A549 (cell line): ENCODE results near the gene EFNA5. TPM values are rescaled to one million over a fixed set of nuclear protein-coding genes. Genes with fewer than 3 reads are reported as not detected.

Experiments
- ATAC-seq, 2 experiments: fragments of 200-7000 bp in 1 of 2; fragments of >200 bp in 1 of 2; cut with Nextera tagmentation in 1 of 2; cut with Tn5 transposase in 1 of 2; 3 replicates each; pipeline versions ENCODE4 v1.8.0 to v1.9.1; 2018 to 2020; ENCODE audit warnings: mild to moderate bottlenecking in 1 of 2, moderate library complexity in 1 of 2
- CTCF ChIA-PET: fragments of 300-600 bp; sonication (Branson Sonifier 250); formaldehyde crosslinking; extraction: SDS; loops from one replicate; lab custom pipeline; 2021; ENCODE audit warnings: antibody characterized with exemption, inconsistent platforms; lab: Yijun Ruan, JAX
- POLR2A ChIA-PET: fragments of 350-600 bp; formaldehyde crosslinking; extraction: SDS; loops from one replicate; lab custom pipeline; 2021; ENCODE audit warnings: antibody characterized with exemption, inconsistent platforms; lab: Yijun Ruan, JAX
- DNase-seq, 2 experiments: peaks; one replicate each; pipeline versions ENCODE4 v3.0.0 to v3.0.0-alpha.2; 2011 to 2016; ENCODE audit warnings: low read depth in 1 of 2, low spot score in 1 of 2
- FAIRE-seq: peaks from 2 replicates; lab custom pipeline; 2011; peaks lifted over from hg19 to GRCh38; lab: Jason Lieb, UNC
- H3K27ac ChIP-seq, 2 experiments: fragments of >200 bp; sonication (Bioruptor Twin); formaldehyde crosslinking; 3 replicates each; pipeline ENCODE4 v1.5.1; 2016 to 2017
- H3K4me1 ChIP-seq: fragments of >200 bp; sonication (Bioruptor Twin); formaldehyde crosslinking; 3 replicates; pipeline ENCODE4 v1.6.1; 2016
- H3K4me2 ChIP-seq: fragments of >200 bp; sonication (Bioruptor Twin); formaldehyde crosslinking; 3 replicates; pipeline ENCODE4 v1.6.1; 2016
- H3K4me3 ChIP-seq: fragments of >200 bp; sonication (Bioruptor Twin); formaldehyde crosslinking; 3 replicates; pipeline ENCODE4 v1.5.1; 2016
- H3K9me3 ChIP-seq: fragments of >200 bp; sonication (Bioruptor Twin); formaldehyde crosslinking; 3 replicates; pipeline ENCODE4 v1.6.1; 2016
- CBX2 ChIP-seq: fragments of 200-600 bp; sonication (generic); IDR thresholded peaks from 2 replicates; pipeline ENCODE4 v1.6.1; 2016; ENCODE audit warnings: low read depth, mild to moderate bottlenecking, borderline replicate concordance
- CEBPB ChIP-seq, 2 experiments: fragments of >200 bp in 1 of 2; sonication (Bioruptor Twin) in 1 of 2; formaldehyde crosslinking in 1 of 2; IDR thresholded peaks; 2 replicates each; pipeline ENCODE4 v1.6.1; 2012 to 2016
- CHD2 ChIP-seq: fragments of 150-350 bp; IDR thresholded peaks from 2 replicates; pipeline ENCODE4 v1.6.1; 2014; ENCODE audit warnings: low read length; ENCODE audit not compliant: partially characterized antibody
- EHF ChIP-seq: fragments of 250-450 bp; sonication (Bioruptor Pico); IDR thresholded peaks from 2 replicates; pipeline ENCODE4 v1.5.0; 2020; ENCODE audit warnings: mild to moderate bottlenecking
- GATA3 ChIP-seq: IDR thresholded peaks from 2 replicates; pipeline ENCODE4 v1.6.1; 2012; ENCODE audit warnings: borderline replicate concordance
- HDAC2 ChIP-seq: fragments of 200-600 bp; sonication (generic); IDR thresholded peaks from 2 replicates; pipeline ENCODE4 v1.6.1; 2016
- HMGXB4 ChIP-seq: fragments of 250-450 bp; sonication (Bioruptor Pico); IDR thresholded peaks from 2 replicates; pipeline ENCODE4 v1.5.0; 2021; ENCODE audit warnings: mild to moderate bottlenecking, moderate library complexity, borderline replicate concordance
- HOXB13 ChIP-seq: fragments of 250-450 bp; sonication (Bioruptor Pico); IDR thresholded peaks from 2 replicates; pipeline ENCODE4 v1.5.0; 2020; ENCODE audit warnings: low read depth, mild to moderate bottlenecking, moderate library complexity
- KDM1A ChIP-seq: fragments of 200-600 bp; sonication (generic); IDR thresholded peaks from 2 replicates; pipeline ENCODE4 v1.6.1; 2016; ENCODE audit warnings: low read depth, mild to moderate bottlenecking
- KDM5A ChIP-seq: fragments of 200-600 bp; sonication (generic); IDR thresholded peaks from 2 replicates; pipeline ENCODE4 v1.6.1; 2016; ENCODE audit warnings: antibody characterized with exemption, mild to moderate bottlenecking
- MAFK ChIP-seq: fragments of 450-650 bp; IDR thresholded peaks from 2 replicates; pipeline ENCODE4 v1.6.1; 2014; ENCODE audit not compliant: partially characterized antibody
- MAZ ChIP-seq: fragments of 150-350 bp; IDR thresholded peaks from 2 replicates; pipeline ENCODE4 v1.6.1; 2014; ENCODE audit warnings: antibody characterized with exemption, low read depth, low read length, borderline replicate concordance
- MYC ChIP-seq: IDR thresholded peaks from 2 replicates; pipeline ENCODE4 v1.6.1; 2012; ENCODE audit warnings: mild to moderate bottlenecking, inconsistent platforms, low read length, improper control_type of control experiment, borderline replicate concordance
- NR3C1 ChIP-seq: fragments of >200 bp; sonication (Bioruptor Twin); formaldehyde crosslinking; IDR thresholded peaks from 3 replicates; pipeline ENCODE4 v1.6.1; 2017
- PBX3 ChIP-seq: IDR thresholded peaks from 2 replicates; pipeline ENCODE4 v1.6.1; 2012
- PHF8 ChIP-seq: fragments of 200-600 bp; sonication (generic); IDR thresholded peaks from 2 replicates; pipeline ENCODE4 v1.6.1; 2016; ENCODE audit warnings: low read depth, mild to moderate bottlenecking, antibody characterized with exemption, moderate library complexity, borderline replicate concordance
- RARB ChIP-seq: fragments of 250-450 bp; sonication (Bioruptor Pico); IDR thresholded peaks from 2 replicates; pipeline ENCODE4 v1.8.0; 2021; ENCODE audit warnings: mild to moderate bottlenecking, moderate library complexity
- REST ChIP-seq: fragments of 200-600 bp; sonication (generic); IDR thresholded peaks from 2 replicates; pipeline ENCODE4 v1.6.1; 2016; ENCODE audit warnings: antibody characterized with exemption, mild to moderate bottlenecking, moderate library complexity
- RNF2 ChIP-seq: fragments of 200-600 bp; sonication (generic); IDR thresholded peaks from 2 replicates; pipeline ENCODE4 v1.6.1; 2016; ENCODE audit warnings: low read depth, mild to moderate bottlenecking, antibody characterized with exemption, moderate library complexity, borderline replicate concordance
- ZFP36 ChIP-seq: fragments of 450-650 bp; IDR thresholded peaks from 2 replicates; pipeline ENCODE4 v1.6.1; 2014; ENCODE audit warnings: borderline replicate concordance; ENCODE audit not compliant: partially characterized antibody
- ZSCAN20 ChIP-seq: fragments of 250-450 bp; sonication (Bioruptor Pico); IDR thresholded peaks from 2 replicates; pipeline ENCODE4 v1.8.0; 2022; ENCODE audit warnings: mild to moderate bottlenecking, moderate library complexity
- WGBS: methylation state at CpG from one replicate; pipeline ENCODE4 v1.1.6; 2017; ENCODE audit errors: missing lambda C conversion rate; 5-methylcytosine and 5-hydroxymethylcytosine counted together
- polyA plus RNA-seq, 4 experiments: library from polyadenylated mRNA; depleted of rRNA in 3 of 4; stranded (reverse); fragments of >200 nt; fragmentation: RNase III in 1 of 4; extraction: RNeasy Plus Mini Kit Qiagen cat#74134 plus additional on column Dnase treatment in 1 of 4; gene quantifications; 2 replicates in 3 of 4; 3 replicates in 1 of 4; pipeline ENCODE4 v1.2.3, GENCODE V29; 2011 to 2017

EFNA5 gene
- polyA plus RNA-seq, 2 of the 4 experiments (the other 2 are of a cell fraction) = 8.5 to 20.7 TPM

GRCh38 chr5:107634981-107635848 is 35.5 kb downstream of the EFNA5 start:
- POLR2A ChIA-PET = no interaction called here
- CTCF ChIA-PET = interaction anchor here (1.5 kb wide), 1 partner anchor 28 kb away, joined by 3 read pairs; no protein-coding TSS in a partner anchor
- ATAC-seq = no peak
- Histone ChIP-seq H3K27ac (no peak overlapping the region), H3K4me2 (no peak overlapping the region), H3K4me1 (peaks cover 8% of the 10 kb centered on the region; the same call in 2 of the 3 replicates), H3K4me3 (no peak overlapping the region), H3K9me3 (no peaks in the 10 kb centered on the region)
- TF ChIP-seq CBX2 (no peak), HMGXB4 (no peak), ZFP36 (no peak), NR3C1 (no peak), RNF2 (no peak), CHD2 (no peak), PHF8 (no peak), MYC (no peak), CEBPB (IDR thresholded peaks at IDR 0.05) (no peak), REST (no peak), ZSCAN20 (CRISPR knock-in tag) (no peak), HDAC2 (no peak), EHF (CRISPR knock-in tag) (no peak), KDM5A (no peak), KDM1A (no peak), MAFK (no peak)
- DNase-seq = no peak
- FAIRE-seq = no peak
- WGBS = 98% methylated on average over 7 of the region's 7 CpGs

GRCh38 chr5:107633171-107633901 is 37.4 kb downstream of the EFNA5 start:
- DNase-seq = no peak
- Histone ChIP-seq H3K4me2 (0 out of 3 replicates have a peak overlapping the region, but pooled peaks have one; percentile 16), H3K27ac (no peak overlapping the region), H3K4me3 (no peak overlapping the region)
- CTCF ChIA-PET = no interaction called here
- WGBS = 81% methylated on average over 11 of the region's 11 CpGs
- peak in 1 of 2 experiments; percentile 42; a peak in 2 of 6 replicates for ATAC-seq
- TF ChIP-seq PBX3 = no peak
- TF ChIP-seq MAZ = no peak
- TF ChIP-seq GATA3 = no peak
- TF ChIP-seq RARB = no peak
- no peak for TF ChIP-seq MYC
- TF ChIP-seq HOXB13 (CRISPR knock-in tag) = no peak
- TF ChIP-seq, all 56 proteins: peak for 0
- Histone ChIP-seq H3K4me1 (peaks cover 10% of the 10 kb centered on the region; the same call in 2 of the 3 replicates), H3K9me3 (no peaks in the 10 kb centered on the region)
- POLR2A ChIA-PET = no interaction called here
- no peak for FAIRE-seq
